GM18867 (cell line): ENCODE results near the gene PPP2R2D.
"Not testable (repeated sequence)": the region's sequence is repeated elsewhere in the genome, so short reads cannot be mapped to it uniquely, and the experiment has no call there.

Experiments used
- ATAC-seq: cut with Tn5 transposase; IDR thresholded peaks from one replicate; pipeline ENCODE4 v1.9.1; 2021; ENCODE audit warnings: mild to moderate bottlenecking, moderate library complexity; ENCODE audit not compliant: unreplicated experiment

The PPP2R2D gene

DNA sequence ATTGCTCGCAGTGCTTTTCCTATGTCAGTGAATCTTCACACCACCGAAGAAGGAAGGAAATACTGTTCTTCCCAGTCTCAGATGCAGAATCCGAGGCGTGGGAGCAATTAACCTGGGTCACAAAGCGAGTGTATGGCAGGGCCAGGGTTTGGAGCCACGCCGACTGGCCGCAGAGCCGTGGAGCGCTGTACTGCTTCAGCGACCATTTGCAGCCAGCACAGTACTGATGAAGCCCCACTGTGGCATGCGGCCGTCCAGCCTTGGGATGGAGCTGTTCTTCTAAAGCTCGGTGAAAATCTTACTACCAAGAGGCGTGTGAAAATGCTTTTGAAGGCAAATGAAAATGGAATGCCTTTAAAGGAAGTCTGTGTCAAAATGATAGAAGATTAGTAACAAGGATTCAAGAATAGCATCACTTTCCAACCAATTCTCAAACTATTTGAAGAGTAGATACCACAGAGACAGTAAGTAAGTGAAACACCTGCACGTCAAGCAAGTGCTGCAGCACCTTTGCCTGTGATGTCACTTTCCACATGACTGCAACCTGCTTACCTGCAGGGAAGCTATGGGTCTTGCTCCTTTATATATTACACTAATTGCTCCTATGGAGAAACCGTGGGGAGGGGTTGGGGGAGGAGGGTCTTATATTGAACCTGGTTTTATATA, 4.9 kb downstream of the PPP2R2D start:
- ATAC-seq = no peak

DNA sequence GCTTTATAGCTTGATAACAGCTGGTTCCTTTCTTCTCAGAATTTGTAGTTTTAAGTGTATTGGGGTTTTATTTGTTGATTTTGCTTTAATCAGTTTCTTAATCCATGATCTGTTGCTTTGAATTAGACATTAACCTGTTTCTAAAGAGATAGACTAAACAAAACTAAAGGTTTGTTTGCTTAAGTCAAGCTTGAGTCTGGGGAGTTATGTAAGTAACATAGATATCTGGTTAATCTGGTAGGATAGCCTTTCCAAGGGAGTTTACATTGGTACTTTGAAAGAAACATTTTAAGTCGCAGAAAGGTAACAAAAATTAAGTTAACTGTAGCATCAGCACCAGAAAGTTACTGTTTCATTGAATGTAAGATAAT, 5.4 kb downstream of the PPP2R2D start:
- ATAC-seq = no peak

DNA sequence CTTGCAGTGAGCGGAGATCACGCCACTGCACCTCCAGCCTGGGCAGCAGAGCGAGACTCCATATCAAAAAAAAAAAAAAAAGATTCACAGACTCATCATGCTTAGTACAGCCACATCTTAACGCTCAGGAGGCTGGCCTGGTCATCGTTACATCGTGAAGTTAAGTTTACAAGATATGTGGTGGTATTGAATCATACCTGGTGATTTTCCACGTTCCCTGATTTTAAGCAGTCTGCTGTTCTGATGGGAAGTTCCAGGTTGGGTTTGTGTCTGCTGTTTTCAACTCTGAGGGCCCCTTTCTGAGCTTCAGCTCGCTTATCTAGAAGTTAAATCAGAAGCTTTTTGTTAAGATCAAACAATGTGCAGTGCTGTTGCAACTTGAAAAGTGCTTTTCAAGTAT, 6.9 kb downstream of the PPP2R2D start:
- no peak for ATAC-seq

DNA sequence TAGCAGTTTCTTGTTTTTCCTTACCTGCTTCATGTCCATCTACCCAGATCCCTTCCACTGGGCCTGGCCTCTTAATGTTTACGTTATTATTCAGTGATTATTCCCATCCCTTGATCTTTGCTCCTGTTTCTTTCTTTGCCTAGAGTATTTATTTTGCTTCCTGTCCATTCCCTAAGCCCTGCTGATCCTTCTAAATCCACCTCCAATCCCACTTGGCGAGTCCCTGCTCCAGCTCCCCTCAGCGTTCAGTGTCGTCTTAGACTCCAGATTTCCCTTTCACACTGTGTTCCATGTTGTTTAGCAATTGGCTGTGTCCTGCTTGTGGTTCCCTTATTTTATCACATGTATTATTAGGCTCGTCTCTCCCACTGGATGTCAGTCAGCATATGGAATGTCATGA, 7.3 kb downstream of the PPP2R2D start:
- ATAC-seq = no peak

DNA sequence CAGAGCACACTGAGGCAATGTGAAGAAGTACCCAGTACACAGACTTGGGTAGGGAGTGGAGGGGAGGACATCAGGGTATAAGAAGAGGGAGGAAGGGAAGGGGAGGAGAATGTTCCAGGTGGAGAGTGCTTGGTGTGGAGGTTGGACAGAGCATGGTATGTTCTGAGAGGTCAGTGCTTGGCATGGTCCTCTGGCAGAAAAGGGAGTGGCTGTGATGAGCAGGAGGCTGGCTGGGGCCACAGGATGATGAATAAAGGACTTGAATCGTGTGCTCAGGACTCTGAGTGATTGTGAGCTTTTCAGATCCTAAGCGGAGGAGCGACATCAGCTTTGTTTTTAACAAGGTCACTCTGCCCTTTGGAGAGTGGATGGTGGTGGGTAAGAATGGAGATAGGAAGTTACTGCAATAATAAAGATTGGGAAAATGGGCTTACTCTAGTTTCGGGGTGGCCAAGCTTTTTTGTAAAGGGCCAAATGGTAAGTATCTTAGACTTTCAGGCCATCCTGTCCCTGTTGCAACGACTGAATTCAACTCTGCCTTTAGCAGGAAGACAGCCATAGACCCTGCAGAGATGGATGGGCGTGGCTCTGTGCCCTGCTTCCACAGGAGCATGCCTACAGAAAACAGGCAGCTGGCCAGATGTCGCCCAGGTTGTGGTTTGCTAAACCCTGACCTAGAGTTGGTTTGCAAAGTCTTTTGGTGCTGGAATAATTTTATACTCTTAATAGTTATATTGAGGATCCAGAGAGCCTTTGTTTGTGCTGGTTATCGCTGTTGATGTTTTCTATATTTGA, 8.4 kb downstream of the PPP2R2D start:
- no peak for ATAC-seq

DNA sequence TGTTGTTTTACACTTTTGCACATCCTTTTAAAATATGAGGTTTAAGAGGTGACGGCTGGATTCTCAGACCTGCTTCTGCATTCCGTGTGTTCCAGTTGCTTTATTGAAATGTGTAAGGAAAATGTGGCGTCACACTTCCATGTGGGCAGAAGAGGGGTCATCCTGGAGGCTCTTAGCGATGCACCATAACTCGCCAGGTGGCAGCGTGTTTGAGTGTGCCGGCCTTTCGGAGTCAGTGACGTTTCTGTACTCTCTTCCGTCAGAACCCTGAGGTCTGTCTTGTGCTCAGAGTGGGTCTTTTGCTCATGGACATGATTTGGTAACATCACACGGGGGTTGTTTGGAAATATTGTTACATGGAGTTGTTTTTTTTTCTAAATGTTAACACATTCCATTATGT, 9.1 kb downstream of the PPP2R2D start:
- ATAC-seq = no peak

DNA sequence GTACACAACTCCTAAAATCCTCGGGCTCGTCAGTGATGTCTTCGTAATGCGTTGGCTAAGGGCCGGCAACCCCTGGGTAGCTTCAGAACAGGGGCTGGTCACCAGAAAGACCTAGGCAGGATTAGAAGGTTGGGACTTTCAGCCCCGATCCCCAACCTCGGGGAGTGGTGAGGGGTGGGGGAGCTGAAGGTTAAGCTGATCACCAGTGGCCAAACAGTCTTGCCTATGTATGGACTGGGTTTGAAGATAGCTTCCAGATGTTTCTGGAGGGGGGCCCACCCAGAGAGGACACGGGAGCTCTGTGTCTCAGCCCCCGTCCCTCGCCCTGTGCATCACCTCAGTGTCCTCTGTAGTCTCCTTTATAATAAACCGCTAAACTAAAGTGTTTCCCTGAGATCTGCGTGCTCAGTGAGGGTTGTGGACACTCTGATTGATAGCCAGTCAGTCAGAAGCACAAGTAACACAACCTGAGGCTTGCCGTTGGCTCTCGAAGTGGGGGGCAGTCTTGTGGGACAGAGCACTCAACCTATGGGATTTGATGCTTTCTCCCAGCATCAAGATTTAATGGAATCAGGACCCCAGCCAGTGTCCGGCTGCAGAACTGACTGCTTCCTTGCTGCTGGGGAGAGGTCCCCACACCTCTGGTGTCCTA, 10.0 kb downstream of the PPP2R2D start:
- no peak for ATAC-seq

DNA sequence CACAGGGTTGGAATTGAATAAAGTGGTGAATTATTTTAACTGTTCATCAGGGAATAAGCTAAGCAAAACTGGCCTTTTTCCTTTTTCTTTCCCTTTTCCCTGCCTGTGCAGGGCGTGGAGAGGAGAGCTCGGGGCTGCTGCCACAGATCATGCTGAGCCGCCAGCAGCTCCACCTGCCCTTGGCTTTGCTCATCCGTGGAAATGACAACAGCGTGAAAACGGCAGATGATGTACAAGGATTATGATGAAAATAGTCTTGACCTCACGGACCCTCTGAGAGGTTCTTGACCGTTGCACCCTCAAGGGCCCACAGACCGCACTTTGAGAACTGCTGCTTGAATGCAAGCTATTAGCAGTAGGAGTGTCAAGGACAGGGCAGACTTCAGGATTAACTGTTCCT, 10.6 kb downstream of the PPP2R2D start:
- ATAC-seq = no peak

DNA sequence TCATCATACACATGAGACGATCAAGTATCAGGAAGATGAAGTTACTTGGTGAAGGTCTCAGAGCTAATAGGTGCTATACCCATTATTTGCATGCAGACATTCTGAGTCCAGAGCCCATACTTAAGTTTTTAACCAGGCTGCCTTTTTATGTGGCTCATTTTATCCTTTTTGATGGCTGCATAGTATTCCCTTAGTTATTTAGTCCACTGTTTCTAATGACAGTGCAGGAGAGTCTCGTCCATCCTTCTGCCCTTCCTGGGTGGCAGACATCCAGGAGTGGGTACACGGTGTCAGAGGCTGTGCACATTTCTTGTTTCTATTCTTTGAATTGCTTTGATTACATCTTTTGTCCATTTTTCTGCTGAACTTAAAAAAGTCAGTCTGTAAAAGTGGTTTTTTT, 11.8 kb downstream of the PPP2R2D start:
- no peak for ATAC-seq

DNA sequence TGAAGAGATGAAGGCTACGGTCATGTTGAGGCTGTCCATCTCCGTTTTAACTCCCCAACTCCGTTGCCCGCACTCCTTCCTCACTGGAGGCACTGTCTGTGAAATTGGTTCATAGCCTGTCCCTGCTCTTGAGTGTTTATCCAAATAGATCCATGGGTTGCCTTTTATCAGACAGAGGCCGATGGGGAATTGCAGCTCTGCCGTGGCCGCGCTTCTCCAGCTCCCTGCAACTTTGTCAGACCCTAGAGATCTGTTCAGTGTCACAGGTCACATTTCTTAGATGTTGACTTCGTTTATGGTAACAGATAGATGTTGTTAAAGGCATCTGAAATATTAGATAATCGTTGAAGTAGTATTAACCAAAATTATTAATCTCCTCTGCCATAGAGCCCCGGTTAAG, 14.7 kb downstream of the PPP2R2D start:
- ATAC-seq = no peak

DNA sequence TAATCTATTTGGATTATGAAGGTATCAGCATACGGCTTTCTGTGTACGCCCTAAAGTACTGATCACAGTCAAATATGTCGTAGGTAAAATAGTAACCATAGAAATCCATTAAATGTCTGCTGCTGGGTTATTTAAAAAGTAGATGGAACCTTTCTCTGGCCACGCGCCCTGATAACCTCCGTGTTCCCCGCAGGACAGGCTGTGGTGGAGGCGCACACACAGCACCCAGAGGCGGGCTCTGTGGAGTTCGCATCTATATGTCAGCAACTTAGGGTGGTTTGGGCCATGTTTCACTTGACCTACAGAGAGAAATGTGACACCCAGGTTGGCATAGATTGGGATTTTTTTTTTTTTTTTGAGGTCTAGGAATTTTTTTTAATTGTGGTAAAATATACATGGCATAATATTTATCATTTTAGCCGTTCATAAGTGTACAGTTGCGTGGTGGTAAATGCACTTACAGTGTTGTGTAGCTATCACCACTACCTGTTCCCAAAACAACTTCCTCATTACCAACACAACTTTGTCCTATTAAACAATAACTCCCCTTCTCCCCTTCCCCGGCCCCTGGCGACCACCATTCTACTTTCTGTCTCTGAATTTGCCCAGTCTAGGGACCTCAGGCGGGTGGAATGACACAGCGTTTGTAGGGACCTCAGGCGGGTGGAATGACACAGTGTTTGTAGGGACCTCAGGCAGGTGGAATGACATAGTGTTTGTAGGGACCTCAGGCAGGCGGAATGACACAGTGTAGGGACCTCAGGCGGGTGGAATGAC, 15.4 kb downstream of the PPP2R2D start:
- ATAC-seq = no peak

DNA sequence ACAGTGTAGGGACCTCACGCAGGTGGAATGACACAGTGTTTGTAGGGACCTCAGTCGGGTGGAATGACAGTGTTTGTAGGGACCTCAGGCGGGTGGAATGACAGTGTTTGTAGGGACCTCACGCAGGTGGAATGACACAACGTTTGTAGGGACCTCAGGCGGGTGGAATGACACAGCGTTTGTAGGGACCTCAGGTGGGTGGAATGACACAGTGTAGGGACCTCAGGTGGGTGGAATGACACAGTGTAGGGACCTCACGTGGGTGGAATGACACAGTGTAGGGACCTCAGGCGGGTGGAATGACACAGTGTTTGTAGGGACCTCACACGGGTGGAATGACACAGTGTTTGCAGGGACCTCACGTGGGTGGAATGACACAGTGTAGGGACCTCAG, 16.0 kb downstream of the PPP2R2D start:
- not testable (repeated sequence) for ATAC-seq

DNA sequence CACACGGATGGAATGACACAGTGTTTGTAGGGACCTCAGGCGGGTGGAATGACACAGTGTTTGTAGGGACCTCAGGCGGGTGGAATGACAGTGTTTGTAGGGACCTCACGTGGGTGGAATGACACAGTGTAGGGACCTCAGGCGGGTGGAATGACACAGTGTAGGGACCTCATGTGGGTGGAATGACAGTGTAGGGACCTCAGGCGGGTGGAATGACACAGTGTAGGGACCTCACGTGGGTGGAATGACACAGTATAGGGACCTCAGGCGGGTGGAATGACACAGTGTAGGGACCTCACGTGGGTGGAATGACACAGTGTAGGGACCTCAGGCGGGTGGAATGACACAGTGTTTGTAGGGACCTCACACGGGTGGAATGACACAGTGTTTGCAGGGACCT, 16.7 kb downstream of the PPP2R2D start:
- not testable (repeated sequence) for ATAC-seq

DNA sequence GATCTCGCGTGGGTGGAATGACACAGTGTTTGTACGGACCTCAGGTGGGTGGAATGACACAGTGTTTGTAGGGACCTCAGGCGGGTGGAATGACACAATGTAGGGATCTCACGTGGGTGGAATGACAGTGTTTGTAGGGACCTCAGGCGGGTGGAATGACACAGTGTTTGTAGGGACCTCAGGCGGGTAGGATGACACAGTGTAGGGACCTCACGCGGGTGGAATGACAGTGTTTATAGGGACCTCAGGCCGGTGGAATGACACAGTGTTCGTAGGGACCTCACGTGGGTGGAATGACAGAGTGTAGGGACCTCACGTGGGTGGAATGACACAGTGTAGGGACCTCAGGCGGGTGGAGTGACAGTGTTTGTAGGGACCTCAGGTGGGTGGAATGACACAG, 18.7 kb downstream of the PPP2R2D start:
- ATAC-seq = not testable (repeated sequence)

DNA sequence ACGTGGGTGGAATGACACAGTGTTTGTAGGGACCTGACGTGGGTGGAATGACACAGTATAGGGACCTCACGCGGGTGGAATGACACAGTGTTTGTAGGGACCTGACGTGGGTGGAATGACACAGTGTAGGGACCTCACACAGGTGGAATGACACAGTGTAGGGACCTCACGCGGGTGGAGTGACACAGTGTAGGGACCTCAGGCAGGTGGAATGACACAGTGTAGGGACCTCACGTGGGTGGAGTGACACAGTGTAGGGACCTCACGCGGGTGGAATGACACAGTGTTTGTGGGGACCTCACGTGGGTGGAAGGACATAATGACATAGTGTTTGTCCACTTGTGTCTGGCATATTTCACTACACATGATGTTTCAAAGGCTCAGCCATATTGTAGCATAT, 19.3 kb downstream of the PPP2R2D start:
- no peak for ATAC-seq

DNA sequence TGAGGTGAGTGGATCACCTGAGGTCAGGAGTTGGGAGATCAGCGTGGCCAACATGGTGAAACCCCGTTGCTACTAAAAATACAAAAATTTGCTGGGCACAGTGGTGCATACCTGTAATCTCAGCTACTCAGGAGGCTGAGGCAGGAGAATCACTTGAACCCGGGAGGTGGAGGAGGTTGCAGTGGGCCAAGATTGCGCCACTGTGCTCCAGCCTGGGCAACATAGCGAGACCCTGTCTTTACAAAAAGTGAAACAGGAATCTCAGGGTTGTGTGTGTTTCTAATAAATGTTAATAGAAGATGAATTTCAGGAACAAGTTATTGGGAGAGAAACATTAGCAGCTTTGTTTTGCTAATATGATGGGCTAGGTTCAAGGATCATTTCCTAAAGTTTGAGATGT, 19.9 kb downstream of the PPP2R2D start:
- ATAC-seq = no peak

DNA sequence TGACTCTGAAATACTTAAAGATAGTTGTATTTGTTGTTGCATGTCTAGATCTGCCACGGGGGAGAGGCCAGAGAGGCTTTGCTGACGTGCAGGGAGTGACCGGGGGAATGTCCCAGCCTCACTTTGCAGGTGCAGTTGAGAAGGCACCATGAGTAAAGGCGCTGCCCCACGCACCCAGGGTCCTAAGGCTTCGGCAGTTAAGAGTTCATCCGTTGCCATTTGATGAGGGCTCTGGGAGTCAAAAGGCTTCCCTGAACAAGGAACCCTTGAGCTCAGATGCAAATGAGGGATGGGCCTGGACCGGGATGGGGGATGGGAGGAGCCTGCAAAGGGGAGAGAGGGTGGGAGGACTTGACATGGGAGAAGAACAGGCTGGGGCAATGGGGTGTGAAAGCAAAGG, 20.4 kb downstream of the PPP2R2D start:
- peak; percentile 62 for ATAC-seq

DNA sequence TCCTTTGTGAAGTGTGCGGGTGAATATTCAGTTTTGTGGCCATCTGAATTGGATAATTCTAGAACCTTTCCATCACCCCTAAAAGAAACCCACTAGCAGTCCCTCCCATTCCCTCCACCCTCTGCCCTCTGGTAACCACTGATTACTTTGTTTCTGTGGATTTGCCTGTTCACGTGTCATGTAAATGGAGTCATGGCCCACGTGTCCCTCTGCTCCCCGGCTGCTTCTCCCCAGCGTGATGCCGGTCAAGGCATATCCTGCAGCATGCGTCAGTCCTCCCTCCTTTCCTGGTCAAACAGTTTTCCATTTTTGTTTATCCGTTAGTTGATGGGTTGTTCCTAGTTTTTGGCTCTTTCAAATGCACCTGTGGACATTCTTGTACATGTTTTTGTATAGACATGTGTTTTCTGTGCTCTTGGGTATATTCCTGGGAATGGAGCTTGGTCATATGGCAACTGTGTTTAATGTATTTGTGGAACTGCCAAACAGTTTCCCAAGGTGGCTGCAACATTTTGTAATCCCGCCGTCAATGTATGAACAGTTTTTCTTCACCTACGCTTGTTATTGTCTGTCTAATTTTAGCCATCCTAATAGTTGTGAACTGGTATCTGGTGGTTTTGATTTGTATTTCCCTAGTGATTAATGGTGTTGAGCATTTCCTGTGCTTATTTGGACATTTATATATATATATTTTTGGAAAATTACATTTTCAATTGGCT, 22.4 kb downstream of the PPP2R2D start:
- ATAC-seq = no peak

DNA sequence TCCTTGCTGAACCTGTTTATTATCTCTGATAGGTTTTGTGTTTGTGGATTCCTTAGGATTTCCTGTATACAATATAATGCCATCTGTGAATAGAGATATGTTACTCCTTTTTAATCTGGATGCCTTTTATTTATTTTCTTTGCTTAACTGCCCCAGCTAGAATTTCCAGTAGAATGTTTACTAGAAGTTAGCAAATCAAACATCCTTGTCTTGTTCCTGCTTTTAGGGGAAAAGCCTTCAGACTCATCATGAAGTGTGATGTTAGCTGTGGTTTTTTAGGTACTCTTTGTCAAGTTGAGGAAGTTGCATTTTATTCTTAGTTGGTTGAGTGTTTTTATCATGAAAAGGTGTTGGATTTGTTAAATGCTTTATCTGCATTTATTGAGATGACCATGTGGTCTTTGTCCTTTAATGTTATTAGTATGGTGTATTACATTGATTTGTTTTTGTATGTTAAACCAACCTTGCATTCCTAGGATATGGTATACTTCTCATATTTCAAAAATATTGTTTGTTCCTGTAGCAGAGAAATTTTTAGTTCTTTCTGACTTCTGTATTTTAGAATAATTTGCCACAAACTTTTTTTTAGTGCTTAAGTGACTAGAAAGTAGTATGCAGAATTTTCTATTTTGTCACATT, 24.3 kb downstream of the PPP2R2D start:
- no peak for ATAC-seq

DNA sequence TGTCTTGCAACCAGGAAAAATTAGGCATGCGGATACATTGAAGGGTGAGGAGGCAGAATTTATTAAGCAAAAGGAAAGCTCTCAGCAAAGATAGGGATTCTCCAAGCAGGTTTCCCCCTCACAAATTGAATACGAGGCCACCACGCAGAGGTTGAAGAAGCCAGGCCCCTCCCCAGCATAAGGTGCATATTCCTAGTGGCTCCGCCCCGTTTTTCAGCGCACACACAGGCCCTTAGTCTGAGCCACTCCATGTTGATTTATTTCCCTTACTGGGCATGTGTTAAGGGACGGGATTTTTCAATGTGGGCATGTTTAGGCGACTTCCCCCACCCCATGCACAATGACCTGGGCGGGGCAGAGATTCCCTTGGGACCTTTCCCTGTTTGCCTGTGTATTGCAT, 24.9 kb downstream of the PPP2R2D start:
- ATAC-seq = no peak
